Omental fat pad (tissue), 4 donors: ENCODE data around the gene MSMB. TPM values are rescaled to one million over a fixed set of nuclear protein-coding genes. Genes with fewer than 3 reads are reported as not detected.
"Not testable (repeated sequence)": the region's sequence is repeated elsewhere in the genome, so short reads cannot be mapped to it uniquely, and the experiment has no call there.

Experiments
- ATAC-seq: fragments of 150-250 bp; one replicate; pipeline ENCODE4 v1.9.1; 2016; ENCODE audit warnings: mild to moderate bottlenecking, moderate library complexity; ENCODE audit not compliant: low FRiP score
- DNase-seq: peaks from one replicate; pipeline ENCODE4 v3.0.0-alpha.2; 2019; ENCODE audit warnings: low spot score
- total RNA-seq, 4 donors: library from RNA; depleted of rRNA; stranded (reverse); fragments of >200 nt; gene quantifications; one replicate each; pipeline ENCODE4 v1.1.0, GENCODE V29; 2016
- TF ChIP-seq, protein P1 (sequence below), 3 donors: fragments of 450-650 bp; IDR thresholded peaks; one replicate each; pipeline ENCODE4 v1.5.1; 2016 to 2017; ENCODE audit warnings: antibody characterized with exemption in 3 of 3, mild to moderate bottlenecking in 3 of 3, moderate library complexity in 2 of 3

The MSMB gene
- total RNA-seq, 4 donors from 2014 or later = not detected

DNA sequence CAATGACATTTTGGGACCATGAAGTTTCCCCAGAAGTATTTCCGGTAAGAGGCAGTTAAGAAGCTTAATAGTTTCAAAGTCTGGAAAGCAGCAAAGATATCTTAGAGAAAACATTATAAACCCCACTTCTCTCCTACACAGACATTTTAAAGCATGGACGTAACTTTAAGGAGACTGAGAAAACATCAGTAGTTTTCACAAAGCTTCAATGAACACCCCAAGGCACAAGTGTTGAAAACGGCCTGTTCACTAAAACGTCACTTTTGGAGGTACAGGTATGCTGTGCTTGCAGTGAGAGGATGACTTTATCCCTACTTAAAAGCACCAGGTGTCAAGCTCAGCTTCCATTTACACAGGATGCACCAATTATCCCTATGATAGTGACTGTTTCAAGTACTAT lies 40.7 kb downstream of the MSMB start:
- DNase-seq (no peak), ATAC-seq (no peak)
- TF ChIP-seq, protein P1, sequence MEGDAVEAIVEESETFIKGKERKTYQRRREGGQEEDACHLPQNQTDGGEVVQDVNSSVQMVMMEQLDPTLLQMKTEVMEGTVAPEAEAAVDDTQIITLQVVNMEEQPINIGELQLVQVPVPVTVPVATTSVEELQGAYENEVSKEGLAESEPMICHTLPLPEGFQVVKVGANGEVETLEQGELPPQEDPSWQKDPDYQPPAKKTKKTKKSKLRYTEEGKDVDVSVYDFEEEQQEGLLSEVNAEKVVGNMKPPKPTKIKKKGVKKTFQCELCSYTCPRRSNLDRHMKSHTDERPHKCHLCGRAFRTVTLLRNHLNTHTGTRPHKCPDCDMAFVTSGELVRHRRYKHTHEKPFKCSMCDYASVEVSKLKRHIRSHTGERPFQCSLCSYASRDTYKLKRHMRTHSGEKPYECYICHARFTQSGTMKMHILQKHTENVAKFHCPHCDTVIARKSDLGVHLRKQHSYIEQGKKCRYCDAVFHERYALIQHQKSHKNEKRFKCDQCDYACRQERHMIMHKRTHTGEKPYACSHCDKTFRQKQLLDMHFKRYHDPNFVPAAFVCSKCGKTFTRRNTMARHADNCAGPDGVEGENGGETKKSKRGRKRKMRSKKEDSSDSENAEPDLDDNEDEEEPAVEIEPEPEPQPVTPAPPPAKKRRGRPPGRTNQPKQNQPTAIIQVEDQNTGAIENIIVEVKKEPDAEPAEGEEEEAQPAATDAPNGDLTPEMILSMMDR (IDR thresholded peaks at IDR 0.05) = no peak

DNA sequence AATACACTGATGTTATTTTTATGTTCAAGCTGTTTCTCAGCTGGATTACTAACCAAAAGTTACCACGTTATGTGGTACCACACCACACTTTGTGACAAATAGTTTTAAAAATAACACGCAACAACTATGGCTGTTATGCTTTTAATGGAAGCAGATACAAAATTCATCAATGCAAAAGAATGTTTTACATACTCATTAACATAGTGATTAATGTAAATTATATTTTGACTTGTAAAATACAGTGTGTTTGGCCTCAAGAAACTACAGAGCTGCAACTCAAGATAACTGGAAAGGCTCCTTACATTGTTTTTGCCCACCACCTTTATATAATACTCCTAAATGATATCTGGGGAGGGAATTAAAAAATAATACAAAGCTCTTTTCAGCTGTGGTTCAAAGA lies 41.1 kb downstream of the MSMB start:
- TF ChIP-seq, protein P1 (IDR thresholded peaks at IDR 0.05) = no peak
- DNase-seq (no peak), ATAC-seq (no peak)

DNA sequence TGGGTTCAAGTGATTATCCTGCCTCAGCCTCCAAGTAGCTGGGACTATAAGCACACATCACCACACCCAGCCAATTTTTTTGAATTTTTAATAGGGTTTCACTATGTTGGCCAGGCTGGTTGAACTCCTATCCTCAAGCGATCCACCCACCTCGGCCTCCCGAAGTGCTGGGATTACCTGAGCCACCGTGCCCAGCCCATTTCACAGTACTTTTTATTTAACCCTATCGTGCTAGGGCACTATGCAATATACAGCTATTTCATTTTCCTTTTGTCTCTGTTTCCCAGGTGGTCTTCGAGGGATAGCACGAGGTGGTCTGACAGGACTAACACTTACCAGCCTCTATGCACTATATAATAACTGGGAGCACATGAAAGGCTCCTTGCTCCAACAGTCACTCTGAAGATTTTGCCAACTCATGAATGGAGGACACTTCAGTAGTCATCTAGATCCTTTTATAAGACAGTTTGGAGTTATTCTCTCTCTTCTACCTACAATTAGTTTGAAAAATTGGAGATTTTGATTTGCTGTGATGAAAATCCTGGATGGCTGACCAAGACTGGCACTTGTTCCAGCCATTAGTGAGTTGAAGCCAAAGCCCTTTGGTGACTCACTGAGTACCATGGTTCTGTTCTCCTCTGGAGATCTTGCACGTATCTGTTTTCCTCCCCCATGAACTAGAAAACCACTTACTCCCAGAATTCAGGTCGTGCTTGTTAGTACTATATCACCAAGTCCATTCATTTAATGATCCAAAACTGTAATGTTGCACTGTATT lies 43.0 kb downstream of the MSMB start:
- ATAC-seq (no peak), DNase-seq (no peak)

DNA sequence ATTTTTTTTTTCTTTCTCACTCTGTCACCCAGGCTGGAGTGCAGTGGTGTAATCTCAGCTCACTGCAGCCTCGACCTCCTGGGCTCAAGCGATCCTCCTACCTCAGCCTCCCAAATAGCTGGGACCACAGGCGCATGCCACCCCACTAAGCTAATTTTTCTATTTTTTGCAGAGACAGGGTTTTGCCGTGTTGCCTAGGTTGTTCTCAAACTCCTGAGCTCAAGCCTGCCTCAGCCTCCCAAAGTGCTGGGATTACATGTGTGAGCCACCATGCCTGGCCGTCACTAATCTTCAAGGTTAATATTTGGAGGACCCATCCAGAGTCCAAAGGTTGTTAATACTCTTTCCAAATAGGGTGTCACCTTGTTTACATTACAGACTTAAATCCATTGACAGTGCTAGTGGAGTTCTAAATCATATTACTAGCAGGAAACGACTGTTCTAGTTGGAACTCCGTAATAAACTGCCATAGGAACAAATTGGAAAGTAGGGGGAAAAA lies 43.8 kb downstream of the MSMB start:
- not testable (repeated sequence) for ATAC-seq, DNase-seq

More for the DNA sequence above, 43.0 kb downstream of the MSMB start:
- TF ChIP-seq, protein P1 (IDR thresholded peaks at IDR 0.05) = no peak

DNA sequence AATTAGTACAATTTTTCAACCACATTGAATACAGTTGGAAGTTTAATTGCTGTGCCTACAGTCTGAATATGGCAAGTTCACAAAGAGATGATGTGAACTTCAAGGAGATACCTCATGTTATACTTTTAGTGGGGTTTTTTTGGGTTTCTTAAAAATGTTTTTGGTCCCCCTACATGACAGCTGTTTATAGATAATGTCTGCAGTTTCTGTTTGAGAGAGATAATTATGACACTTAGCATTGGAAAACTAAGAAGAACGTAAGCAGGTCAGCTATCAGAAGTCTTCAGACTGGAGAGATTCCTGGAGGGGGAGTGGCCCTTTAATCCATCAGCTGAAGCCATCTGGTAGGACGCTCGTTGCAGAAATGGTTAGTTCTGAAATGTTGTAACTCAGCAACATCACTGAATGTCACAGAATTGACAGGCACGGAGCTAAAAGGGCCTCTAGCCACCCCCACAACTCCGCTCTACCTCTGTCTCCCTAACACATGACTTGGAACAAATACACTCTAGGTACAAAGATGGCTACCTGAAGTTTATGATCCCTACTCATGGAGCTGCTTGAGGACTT lies 44.8 kb downstream of the MSMB start:
- TF ChIP-seq, protein P1 (IDR thresholded peaks at IDR 0.05) = no peak
- no peak for ATAC-seq
- no peak for DNase-seq

DNA sequence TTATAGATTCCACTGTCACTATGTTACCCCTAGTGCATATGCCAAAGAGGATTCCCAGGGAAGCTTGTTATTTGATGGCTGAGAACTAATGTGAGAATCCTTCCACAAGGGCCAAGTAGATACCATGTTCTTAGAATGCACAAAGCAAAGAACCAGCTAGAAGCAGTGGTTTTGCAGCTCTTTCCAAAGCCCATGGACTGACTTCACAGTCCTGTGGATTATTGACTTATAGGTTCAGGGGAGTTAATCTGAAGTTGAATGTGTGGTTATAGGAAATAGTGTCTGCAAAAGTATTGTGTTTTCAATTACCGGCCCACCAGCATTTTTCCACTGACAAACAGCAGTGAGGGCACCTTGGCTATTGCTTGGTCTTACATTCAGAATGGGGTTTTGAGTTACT lies 45.5 kb downstream of the MSMB start:
- ATAC-seq (no peak), DNase-seq (no peak)
- TF ChIP-seq, protein P1 (IDR thresholded peaks at IDR 0.05) = no peak

DNA sequence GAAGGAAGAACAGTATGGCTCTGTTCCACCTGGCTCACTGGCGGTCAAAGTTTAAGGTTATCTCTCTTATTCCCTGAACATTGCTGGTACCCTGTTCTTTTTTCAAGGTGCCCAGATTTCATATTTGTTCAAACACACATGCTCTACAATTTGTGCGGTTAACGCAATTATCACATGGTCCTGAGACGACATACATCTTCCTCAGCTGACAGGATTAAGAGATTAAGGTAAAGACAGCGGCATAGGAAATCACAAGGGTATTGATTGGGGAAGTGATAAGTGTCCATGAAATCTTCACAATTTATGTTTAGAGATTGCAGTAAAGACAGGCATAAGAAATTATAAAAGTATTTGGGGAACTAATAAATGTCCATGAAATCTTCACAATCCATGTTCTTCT lies 46.1 kb downstream of the MSMB start:
- ATAC-seq, DNase-seq: not testable (repeated sequence)
